ENCODE results near the gene RDH5. TPM values are rescaled to one million over a fixed set of nuclear protein-coding genes. Genes with fewer than 3 reads are reported as not detected.

Gene RDH5
- total and polyA plus RNA-seq, 2 of the 13 experiments (the other 11 are each of a cell fraction or from before 2014, with no cell fraction given): 2.6 to 5.7 TPM

DNA sequence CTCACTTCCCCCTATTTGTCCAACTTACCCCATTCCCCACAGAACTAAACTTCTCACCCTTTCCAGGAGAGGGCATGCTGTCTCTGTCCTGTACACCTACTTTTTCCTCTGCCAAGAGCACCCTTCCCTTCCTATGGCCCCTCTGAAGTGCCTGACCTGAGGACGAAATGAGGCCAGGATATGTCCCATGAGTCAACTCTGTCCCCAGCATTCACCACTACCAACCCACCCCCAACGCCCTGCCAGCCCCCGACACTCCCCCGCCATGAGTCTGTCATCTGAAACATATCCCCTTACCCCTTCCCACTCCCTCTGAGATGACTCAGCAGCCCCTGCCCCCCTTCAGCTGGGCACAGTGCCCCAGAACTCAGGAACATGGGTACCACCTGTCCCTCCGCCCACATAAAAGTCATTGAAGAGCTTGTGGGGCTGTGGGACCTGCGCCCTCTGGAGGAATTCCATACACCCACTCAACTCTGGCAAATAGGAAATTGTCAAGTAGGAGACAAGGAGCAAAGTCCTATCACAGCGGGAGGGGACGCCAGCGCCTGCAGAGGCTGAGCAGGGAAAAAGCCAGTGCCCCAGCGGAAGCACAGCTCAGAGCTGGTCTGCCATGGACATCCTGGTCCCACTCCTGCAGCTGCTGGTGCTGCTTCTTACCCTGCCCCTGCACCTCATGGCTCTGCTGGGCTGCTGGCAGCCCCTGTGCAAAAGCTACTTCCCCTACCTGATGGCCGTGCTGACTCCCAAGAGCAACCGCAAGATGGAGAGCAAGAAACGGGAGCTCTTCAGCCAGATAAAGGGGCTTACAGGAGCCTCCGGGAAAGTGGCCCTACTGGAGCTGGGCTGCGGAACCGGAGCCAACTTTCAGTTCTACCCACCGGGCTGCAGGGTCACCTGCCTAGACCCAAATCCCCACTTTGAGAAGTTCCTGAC, 38.8 kb upstream of the RDH5 start (continued):
- TF ChIP-seq CENPT (CRISPR knock-in tag; IDR thresholded peaks at IDR 0.05; ENCODE audit: low read depth) (no peak), CAMTA2 (CRISPR knock-in tag; IDR thresholded peaks at IDR 0.05; ENCODE audit: borderline replicate concordance) (no peak; the same call in 1 of the 2 replicates), HCFC1 (IDR thresholded peaks at IDR 0.05; ENCODE audit: low read depth, low read length) (no peak), ZNF138 (CRISPR knock-in tag; IDR thresholded peaks at IDR 0.05; ENCODE audit: low read depth) (0 out of 2 replicates have a peak, but pooled peaks have one; percentile 6), HNRNPLL (IDR thresholded peaks at IDR 0.05; ENCODE audit: low read depth, low read length, poor library complexity, severe bottlenecking) (peak; percentile 44), YEATS4 (CRISPR knock-in tag; IDR thresholded peaks at IDR 0.05; ENCODE audit: borderline replicate concordance) (peak; percentile 77), ARNTL (CRISPR knock-in tag; IDR thresholded peaks at IDR 0.05) (no peak), RFX1 (IDR thresholded peaks at IDR 0.05) (no peak), ZKSCAN8 (CRISPR knock-in tag; IDR thresholded peaks at IDR 0.05; ENCODE audit: borderline replicate concordance) (0 out of 2 replicates have a peak, but pooled peaks have one; percentile 50), SP4 (CRISPR knock-in tag; IDR thresholded peaks at IDR 0.05) (peak; percentile 68), NCOA2 (CRISPR knock-in tag; IDR thresholded peaks at IDR 0.05) (peak; percentile 33; the same call in 1 of the 2 replicates), ZNF768 (CRISPR knock-in tag; IDR thresholded peaks at IDR 0.05) (peak; percentile 69; the same call in 1 of the 2 replicates), PAX8 (CRISPR knock-in tag; IDR thresholded peaks at IDR 0.05; ENCODE audit: borderline replicate concordance) (no peak), SMAD3 (CRISPR knock-in tag; IDR thresholded peaks at IDR 0.05) (peak; percentile 51; the same call in 1 of the 2 replicates), ZNF296 (CRISPR knock-in tag; conservative IDR thresholded peaks at IDR 0.05) (no peak), ZNF543 (CRISPR knock-in tag; IDR thresholded peaks at IDR 0.05) (no peak), ZNF264 (CRISPR knock-in tag; IDR thresholded peaks at IDR 0.05) (peak; percentile 19; the same call in 1 of the 2 replicates), FLYWCH1 (CRISPR knock-in tag; IDR thresholded peaks at IDR 0.05) (no peak), ZNF703 (CRISPR knock-in tag; IDR thresholded peaks at IDR 0.05; ENCODE audit: borderline replicate concordance) (no peak), HDAC2 (CRISPR knock-in tag; IDR thresholded peaks at IDR 0.05) (peak; percentile 84), FOSL2 (CRISPR knock-in tag; IDR thresholded peaks at IDR 0.05) (peak; percentile 52)
- TF ChIP-seq, protein P1, sequence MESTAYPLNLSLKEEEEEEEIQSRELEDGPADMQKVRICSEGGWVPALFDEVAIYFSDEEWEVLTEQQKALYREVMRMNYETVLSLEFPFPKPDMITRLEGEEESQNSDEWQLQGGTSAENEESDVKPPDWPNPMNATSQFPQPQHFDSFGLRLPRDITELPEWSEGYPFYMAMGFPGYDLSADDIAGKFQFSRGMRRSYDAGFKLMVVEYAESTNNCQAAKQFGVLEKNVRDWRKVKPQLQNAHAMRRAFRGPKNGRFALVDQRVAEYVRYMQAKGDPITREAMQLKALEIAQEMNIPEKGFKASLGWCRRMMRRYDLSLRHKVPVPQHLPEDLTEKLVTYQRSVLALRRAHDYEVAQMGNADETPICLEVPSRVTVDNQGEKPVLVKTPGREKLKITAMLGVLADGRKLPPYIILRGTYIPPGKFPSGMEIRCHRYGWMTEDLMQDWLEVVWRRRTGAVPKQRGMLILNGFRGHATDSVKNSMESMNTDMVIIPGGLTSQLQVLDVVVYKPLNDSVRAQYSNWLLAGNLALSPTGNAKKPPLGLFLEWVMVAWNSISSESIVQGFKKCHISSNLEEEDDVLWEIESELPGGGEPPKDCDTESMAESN (CRISPR knock-in tag; conservative IDR thresholded peaks at IDR 0.05): peak; percentile 50; the same call in 1 of the 2 replicates
- TF ChIP-seq, protein P2, sequence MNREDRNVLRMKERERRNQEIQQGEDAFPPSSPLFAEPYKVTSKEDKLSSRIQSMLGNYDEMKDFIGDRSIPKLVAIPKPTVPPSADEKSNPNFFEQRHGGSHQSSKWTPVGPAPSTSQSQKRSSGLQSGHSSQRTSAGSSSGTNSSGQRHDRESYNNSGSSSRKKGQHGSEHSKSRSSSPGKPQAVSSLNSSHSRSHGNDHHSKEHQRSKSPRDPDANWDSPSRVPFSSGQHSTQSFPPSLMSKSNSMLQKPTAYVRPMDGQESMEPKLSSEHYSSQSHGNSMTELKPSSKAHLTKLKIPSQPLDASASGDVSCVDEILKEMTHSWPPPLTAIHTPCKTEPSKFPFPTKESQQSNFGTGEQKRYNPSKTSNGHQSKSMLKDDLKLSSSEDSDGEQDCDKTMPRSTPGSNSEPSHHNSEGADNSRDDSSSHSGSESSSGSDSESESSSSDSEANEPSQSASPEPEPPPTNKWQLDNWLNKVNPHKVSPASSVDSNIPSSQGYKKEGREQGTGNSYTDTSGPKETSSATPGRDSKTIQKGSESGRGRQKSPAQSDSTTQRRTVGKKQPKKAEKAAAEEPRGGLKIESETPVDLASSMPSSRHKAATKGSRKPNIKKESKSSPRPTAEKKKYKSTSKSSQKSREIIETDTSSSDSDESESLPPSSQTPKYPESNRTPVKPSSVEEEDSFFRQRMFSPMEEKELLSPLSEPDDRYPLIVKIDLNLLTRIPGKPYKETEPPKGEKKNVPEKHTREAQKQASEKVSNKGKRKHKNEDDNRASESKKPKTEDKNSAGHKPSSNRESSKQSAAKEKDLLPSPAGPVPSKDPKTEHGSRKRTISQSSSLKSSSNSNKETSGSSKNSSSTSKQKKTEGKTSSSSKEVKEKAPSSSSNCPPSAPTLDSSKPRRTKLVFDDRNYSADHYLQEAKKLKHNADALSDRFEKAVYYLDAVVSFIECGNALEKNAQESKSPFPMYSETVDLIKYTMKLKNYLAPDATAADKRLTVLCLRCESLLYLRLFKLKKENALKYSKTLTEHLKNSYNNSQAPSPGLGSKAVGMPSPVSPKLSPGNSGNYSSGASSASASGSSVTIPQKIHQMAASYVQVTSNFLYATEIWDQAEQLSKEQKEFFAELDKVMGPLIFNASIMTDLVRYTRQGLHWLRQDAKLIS (CRISPR knock-in tag; IDR thresholded peaks at IDR 0.05): no peak
- TF ChIP-seq, protein P3, sequence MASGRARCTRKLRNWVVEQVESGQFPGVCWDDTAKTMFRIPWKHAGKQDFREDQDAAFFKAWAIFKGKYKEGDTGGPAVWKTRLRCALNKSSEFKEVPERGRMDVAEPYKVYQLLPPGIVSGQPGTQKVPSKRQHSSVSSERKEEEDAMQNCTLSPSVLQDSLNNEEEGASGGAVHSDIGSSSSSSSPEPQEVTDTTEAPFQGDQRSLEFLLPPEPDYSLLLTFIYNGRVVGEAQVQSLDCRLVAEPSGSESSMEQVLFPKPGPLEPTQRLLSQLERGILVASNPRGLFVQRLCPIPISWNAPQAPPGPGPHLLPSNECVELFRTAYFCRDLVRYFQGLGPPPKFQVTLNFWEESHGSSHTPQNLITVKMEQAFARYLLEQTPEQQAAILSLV (CRISPR knock-in tag; IDR thresholded peaks at IDR 0.05; ENCODE audit: borderline replicate concordance): peak; percentile 58; the same call in 1 of the 2 replicates
